Upper lobe of left lung (tissue), 6 donors: ENCODE measurements around the gene RAB43. TPM values are rescaled to one million over a fixed set of nuclear protein-coding genes. Genes with fewer than 3 reads are reported as not detected.
"Not testable (repeated sequence)": the region's sequence is repeated elsewhere in the genome, so short reads cannot be mapped to it uniquely, and the experiment has no call there.

ENCODE experiments used
- ATAC-seq, 2 donors: fragments of 200-7000 bp; cut with Tn5 transposase; one replicate each; pipeline ENCODE4 v1.9.1; 2022; ENCODE audit warnings: mild to moderate bottlenecking in 2 of 2, moderate library complexity in 2 of 2; ENCODE audit not compliant: low FRiP score in 2 of 2
- DNase-seq, 2 donors: peaks; one replicate each; pipeline ENCODE4 v3.0.0-alpha.2; 2019 to 2020
- H3K27ac ChIP-seq, 4 donors: fragments of 200-600 bp; sonication (generic); one replicate each; pipeline ENCODE4 v1.5.1; 2016 to 2019
- H3K27me3 ChIP-seq, 4 donors: fragments of 200-600 bp; sonication (generic); one replicate each; pipeline ENCODE4 v1.5.1; 2017 to 2019
- H3K36me3 ChIP-seq, 4 donors: fragments of 200-600 bp; sonication (generic); one replicate each; pipeline ENCODE4 v1.5.1; 2016 to 2019
- H3K4me1 ChIP-seq, 4 donors: fragments of 200-600 bp; sonication (generic); one replicate each; pipeline ENCODE4 v1.5.1; 2018 to 2019
- H3K4me3 ChIP-seq, 4 donors: fragments of 200-600 bp; sonication (generic); one replicate each; pipeline ENCODE4 v1.5.1; 2017 to 2019; ENCODE audit warnings: mild to moderate bottlenecking in 2 of 4, moderate library complexity in 1 of 4
- H3K9me3 ChIP-seq, 4 donors: fragments of 200-600 bp; sonication (generic); one replicate each; pipeline ENCODE4 v1.5.1; 2018 to 2019
- CTCF ChIP-seq, 6 experiments: fragments of 450-650 bp in 4 of 6; fragments of 200-600 bp in 2 of 6; sonication (generic) in 2 of 6; IDR thresholded peaks; one replicate each; pipeline ENCODE4 v1.5.1; 2016 to 2019; ENCODE audit warnings: antibody characterized with exemption in 6 of 6
- EP300 ChIP-seq, 4 donors: sonication (generic); formaldehyde crosslinking; IDR thresholded peaks; one replicate each; pipeline ENCODE4 v1.5.1; 2017; ENCODE audit warnings: antibody characterized with exemption in 4 of 4, control low read depth in 2 of 4
- POLR2A ChIP-seq, 4 donors: fragments of 450-650 bp; IDR thresholded peaks; one replicate each; pipeline ENCODE4 v1.5.1; 2016 to 2017; ENCODE audit warnings: antibody characterized with exemption in 4 of 4, mild to moderate bottlenecking in 2 of 4
- POLR2AphosphoS5 ChIP-seq, 2 donors: sonication (generic); formaldehyde crosslinking; IDR thresholded peaks; one replicate each; pipeline ENCODE4 v1.5.1; 2017; ENCODE audit warnings: antibody characterized with exemption in 2 of 2
- WGBS, 2 donors: methylation state at CpG; one replicate each; pipeline ENCODE4 v1.1.5; 2017 to 2018; 5-methylcytosine and 5-hydroxymethylcytosine counted together
- total RNA-seq, 6 donors: library from RNA; depleted of rRNA in 4 of 6; stranded (reverse); fragments of >200 nt in 4 of 6; gene quantifications; one replicate each; pipeline versions ENCODE4 v1.1.0 to v1.2.1, GENCODE V29; 2016 to 2021
- donor health status: DM: no; HTN: no; CAD: no; lungs with moderate emphysema.
- donor health status: DM: no; HTN: yes; CAD: no; lungs with severe emphysema.

RAB43 gene
- total RNA-seq, 6 donors from 2014 or later = 19.0 to 54.2 (median 34.0) TPM

- WGBS, 2 donors = 82 to 88% methylated on average over 9 to 12 of the region's 12 CpGs
- H3K27me3 ChIP-seq = no peaks in the 10 kb centered on the region
- DNase-seq (no peak), ATAC-seq (no peak)
- H3K36me3 ChIP-seq = peaks cover 0 to 20% (median 5%) of the 10 kb centered on the region in 4 donors
- H3K27ac ChIP-seq = no peak overlapping the region
- H3K9me3 ChIP-seq = no peaks in the 10 kb centered on the region
- no peak for TF ChIP-seq POLR2A (IDR thresholded peaks at IDR 0.05)
- TF ChIP-seq CTCF (IDR thresholded peaks at IDR 0.05) = no peak
- TF ChIP-seq EP300 (IDR thresholded peaks at IDR 0.05) = no peak
- no peak for TF ChIP-seq POLR2AphosphoS5 (IDR thresholded peaks at IDR 0.05)
- no peak overlapping the region for H3K4me3 ChIP-seq
- H3K4me1 ChIP-seq = peaks cover 5 to 14% (median 6%) of the 10 kb centered on the region in 4 donors
Observed at GRCh38 chr3:129101370-129102138, 20.1 kb downstream of the RAB43 start.

- 47 to 82% methylated on average over 1 of the region's 1 CpG for WGBS, 2 donors
- TF ChIP-seq POLR2AphosphoS5 (IDR thresholded peaks at IDR 0.05) (no peak), EP300 (IDR thresholded peaks at IDR 0.05) (no peak), POLR2A (IDR thresholded peaks at IDR 0.05) (no peak), CTCF (IDR thresholded peaks at IDR 0.05) (no peak)
- no peak for ATAC-seq
Observed at GRCh38 chr3:129100274-129100673, 21.3 kb downstream of the RAB43 start.

GRCh38 chr3:129095285-129095684 lies 26.3 kb downstream of the RAB43 start:
- Histone ChIP-seq H3K4me1 (no peaks in the 10 kb centered on the region), H3K27ac (no peak overlapping the region), H3K4me3 (no peak overlapping the region), H3K27me3 (no peaks in the 10 kb centered on the region), H3K9me3 (no peaks in the 10 kb centered on the region), H3K36me3 (peaks cover 7 to 50% (median 34%) of the 10 kb centered on the region in 4 donors)
- peak in 1 of 2 donors; percentile 50 for DNase-seq
- 95 to 97% methylated on average over 10 of the region's 10 CpGs for WGBS, 2 donors
- ATAC-seq = peak in 1 of 2 donors; percentile 19
- no peak for TF ChIP-seq CTCF (IDR thresholded peaks at IDR 0.05)
- TF ChIP-seq POLR2A (IDR thresholded peaks at IDR 0.05) = no peak
- TF ChIP-seq POLR2AphosphoS5 (IDR thresholded peaks at IDR 0.05) = no peak
- no peak for TF ChIP-seq EP300 (IDR thresholded peaks at IDR 0.05)

More at GRCh38 chr3:129100274-129100673, 21.3 kb downstream of the RAB43 start:
- no peak overlapping the region for H3K27ac ChIP-seq
- H3K9me3 ChIP-seq = no peaks in the 10 kb centered on the region
- peaks cover 0 to 18% (median 3%) of the 10 kb centered on the region in 4 donors for H3K36me3 ChIP-seq
- H3K4me1 ChIP-seq = peaks cover 3 to 10% (median 5%) of the 10 kb centered on the region in 4 donors
- H3K4me3 ChIP-seq = no peak overlapping the region
- no peak for DNase-seq
- H3K27me3 ChIP-seq = no peaks in the 10 kb centered on the region

- H3K27me3 ChIP-seq, ATAC-seq, H3K4me3 ChIP-seq, H3K27ac ChIP-seq, H3K9me3 ChIP-seq, DNase-seq: not testable (repeated sequence)
- no CpG with 5 or more reads among the region's 6 CpGs for WGBS, 2 donors
- peaks cover 7 to 13% (median 12%) of the 10 kb centered on the region in 4 donors for H3K4me1 ChIP-seq
- peaks cover 0 to 22% (median 20%) of the 10 kb centered on the region in 4 donors for H3K36me3 ChIP-seq
Observed at GRCh38 chr3:129088312-129088711, 33.3 kb downstream of the RAB43 start.

- WGBS, 2 donors = 0% methylated on average over 6 of the region's 9 CpGs; no CpG with 5 or more reads in 1 of the 2 donors
- H3K27me3 ChIP-seq, H3K9me3 ChIP-seq, H3K4me3 ChIP-seq: not testable (repeated sequence)
- H3K27ac ChIP-seq = peak overlapping the region in 1 of 4 donors; percentile 89
- DNase-seq = peak in 1 of 2 donors; percentile 42
- H3K4me1 ChIP-seq = peaks cover 7 to 13% (median 12%) of the 10 kb centered on the region in 4 donors
- peak; percentile 76 to 92 for ATAC-seq
- H3K36me3 ChIP-seq = peaks cover 0 to 18% (median 16%) of the 10 kb centered on the region in 4 donors
Observed at GRCh38 chr3:129087904-129088303, 33.7 kb downstream of the RAB43 start.
